Astrocyte (in vitro differentiated cells and primary cell): ENCODE data around the gene CCDC169.

Source experiments
- CTCF ChIP-seq: IDR thresholded peaks from 2 replicates; pipeline ENCODE4 v1.5.1; 2011; ENCODE audit warnings: low read depth, mild to moderate bottlenecking, inconsistent platforms, low read length, moderate library complexity; ENCODE audit not compliant: insufficient read depth
- EZH2 ChIP-seq: IDR thresholded peaks from 2 replicates; pipeline ENCODE4 v1.6.1; 2012; ENCODE audit warnings: mild to moderate bottlenecking, low read length, inconsistent platforms; ENCODE audit not compliant: insufficient read depth

- TF ChIP-seq CTCF (no peak), EZH2 (no peak)
Observed at GRCh38 chr13:36212789-36213188, 84.8 kb downstream of the CCDC169 start.
